A549 treated with dexamethasone at 1 μM for 4 hours (cell line): ENCODE data around the gene GTF2A2. TPM values are rescaled to one million over a fixed set of nuclear protein-coding genes. Genes with fewer than 3 reads are reported as not detected.

Experiments used
- total RNA-seq: library from RNA; stranded (reverse); fragments of 200-300 nt; extraction: Qiagen RNA extraction; gene quantifications from 5 replicates; pipeline ENCODE4 v1.2.3, GENCODE V29; 2022

The GTF2A2 gene
- total RNA-seq = 160 to 195 TPM (median 185 TPM) in 5 replicates

DNA sequence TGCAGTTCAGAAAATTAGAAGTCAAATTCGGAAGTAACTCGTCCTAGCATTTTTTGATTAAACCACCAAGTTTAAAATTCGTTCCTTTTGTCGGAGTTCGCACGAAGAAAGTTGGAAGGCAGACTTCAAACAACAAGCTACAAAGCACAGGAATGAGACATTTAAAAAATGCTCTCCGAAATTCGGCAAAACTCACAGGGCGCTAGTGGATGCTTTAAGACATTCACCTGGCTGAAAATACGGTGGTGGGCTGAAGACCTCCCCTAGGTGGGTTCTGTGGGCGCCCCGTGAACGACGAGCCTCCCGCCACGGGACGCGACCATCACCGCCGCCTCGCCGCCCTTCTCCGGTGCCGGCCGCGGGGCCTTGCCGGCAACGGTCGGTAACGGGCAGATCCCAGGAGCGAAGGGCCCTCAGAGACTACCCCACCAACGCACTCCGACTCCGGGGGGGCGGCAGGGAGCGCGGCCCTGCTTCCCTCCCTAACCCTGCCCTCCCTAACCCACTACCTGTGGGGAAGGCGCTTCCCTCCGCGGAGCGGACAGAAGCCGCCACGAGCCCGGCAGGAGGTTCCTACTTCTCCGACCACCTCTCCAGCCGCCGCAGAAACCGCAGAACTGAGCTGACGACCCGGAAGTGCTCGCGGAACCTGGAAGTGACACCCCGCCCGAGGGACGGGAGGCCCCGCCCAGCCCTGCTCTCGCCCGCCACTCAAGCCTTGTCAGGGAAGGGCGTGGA, at the start of gene GTF2A2:
GTF2A2 (minus strand) TSS at position 619 of the 738 bp plus-strand sequence. CDS start 5,238 bp downstream, outside the sequence.

DNA sequence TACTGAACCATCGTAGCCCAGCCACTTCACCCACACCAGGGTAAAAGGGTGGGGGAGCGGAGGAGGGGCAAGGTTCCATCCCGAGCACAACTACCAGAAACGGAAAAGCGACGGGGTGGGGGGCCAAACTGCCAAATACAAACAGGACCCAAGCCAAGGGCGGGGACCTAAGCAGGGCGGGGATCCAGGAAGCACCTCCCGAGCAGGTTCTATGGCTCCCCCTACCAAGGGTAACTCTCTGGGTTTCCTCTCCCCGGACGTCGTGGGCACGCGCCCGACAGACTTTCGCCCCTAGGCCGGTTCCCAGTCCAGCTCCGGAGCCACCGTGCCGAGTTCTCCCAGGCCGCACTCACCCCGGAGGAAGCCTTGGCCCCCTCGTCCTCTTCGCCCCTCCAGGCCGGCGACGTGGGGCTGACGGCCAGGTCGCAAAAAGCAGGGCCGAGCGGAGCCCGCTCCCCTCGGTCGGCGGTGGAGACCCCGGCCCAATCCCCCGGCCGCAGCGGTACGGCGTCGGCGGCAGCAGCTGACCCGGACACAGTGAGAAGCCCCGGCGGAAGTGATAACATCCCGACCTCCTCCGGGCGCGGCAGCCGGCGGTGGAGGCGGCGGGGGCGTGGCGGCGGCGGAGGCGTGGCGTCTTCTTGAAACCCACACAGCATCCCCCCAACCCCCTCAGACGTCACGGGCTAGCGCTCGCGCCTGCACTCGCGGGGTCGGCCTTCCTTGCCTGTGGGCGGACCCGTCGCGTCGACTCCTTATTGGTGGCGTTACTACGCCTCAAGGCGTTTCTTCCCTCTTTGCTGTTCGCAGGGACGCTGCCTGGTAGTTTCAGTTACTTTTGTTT, 31.7 kb upstream of the GTF2A2 start, which contains the start of gene BNIP2:
BNIP2 (minus strand) TSS at position 539 of the 844 bp plus-strand sequence. CDS start 6,863 bp downstream, outside the sequence.

GRCh38 chr15:59611276-59612260, 45.7 kb downstream of the GTF2A2 start, which contains the start of gene GCNT3:
GCNT3 (plus strand) TSS chr15:59611783; CDS start chr15:59618239, 6,456 bp downstream.

Other genes starting within 250 kb of the GTF2A2 start
- gene FAM81A, start 219.3 kb downstream of the GTF2A2 start, total RNA-seq = 9.7 to 14.8 TPM (median 13.1 TPM) in 5 replicates
- gene GCNT3, start 45.7 kb downstream of the GTF2A2 start, total RNA-seq = 111 to 128 TPM (median 119 TPM) in 5 replicates
- 63.3 to 94.7 TPM (median 76.0 TPM) in 5 replicates for gene BNIP2, start 31.8 kb upstream of the GTF2A2 start, total RNA-seq